ENCODE results near the gene IFNGR2. TPM values are rescaled to one million over a fixed set of nuclear protein-coding genes. Genes with fewer than 3 reads are reported as not detected.
"Not testable (repeated sequence)": the region's sequence is repeated elsewhere in the genome, so short reads cannot be mapped to it uniquely, and the experiment has no call there.

The IFNGR2 gene
- total RNA-seq, 1 experiment from 2014 or later: 87.7 TPM

DNA sequence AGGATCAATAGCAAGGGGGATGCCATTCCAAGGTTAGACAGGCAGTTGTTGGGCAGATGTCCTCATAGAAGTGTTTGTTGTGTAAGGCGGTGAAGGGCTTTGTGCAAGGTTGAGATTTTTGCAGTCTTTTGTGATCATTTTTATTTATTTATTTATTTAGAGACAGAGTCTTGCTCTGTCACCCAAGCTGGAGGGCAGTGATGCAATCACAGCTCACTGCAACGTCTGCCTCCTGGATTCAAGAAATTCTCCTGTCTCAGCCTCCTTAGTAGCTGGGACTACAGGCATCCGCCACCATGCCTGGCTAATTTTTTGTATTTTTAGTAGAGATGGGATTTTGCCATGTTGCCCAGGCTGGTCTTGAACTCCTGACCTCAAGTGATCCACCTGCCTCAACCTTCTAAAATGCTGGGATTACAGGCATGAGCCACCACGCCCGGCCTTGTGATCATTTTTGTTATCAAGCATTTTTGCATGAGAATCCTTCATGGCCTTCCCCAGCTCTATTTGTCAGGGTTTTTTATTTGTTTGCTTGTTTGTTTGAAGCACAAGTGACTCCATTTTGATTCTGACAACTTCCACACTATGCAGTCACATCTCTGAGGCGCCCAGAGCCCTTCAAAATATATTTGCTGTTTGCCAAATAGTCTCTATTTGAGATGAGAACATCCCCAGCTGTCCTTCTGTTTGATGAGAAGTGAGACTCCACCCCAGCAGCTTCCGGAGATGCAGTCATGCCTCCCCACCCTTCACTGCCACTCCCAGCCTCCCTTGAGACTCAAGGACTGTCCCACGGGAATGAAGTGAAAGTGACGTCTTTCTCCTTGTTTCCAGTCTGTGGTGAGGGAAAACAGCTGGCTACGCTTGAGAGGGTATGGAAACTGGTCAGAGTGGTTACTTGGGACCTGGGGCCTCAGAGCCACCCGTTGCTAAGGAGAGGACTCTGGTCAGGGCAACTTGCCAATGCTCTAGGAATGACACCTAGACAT is 38.6 kb downstream of the IFNGR2 start:
- peaks cover 16% of the 10 kb centered on the region for H3K4me1 Mint-ChIP-seq (ENCODE audit: insufficient read depth, unreplicated experiment)
- peak; percentile 92 for DNase-seq (ENCODE audit: unreplicated experiment)
- no peaks in the 10 kb centered on the region for H3K9me3 Mint-ChIP-seq (ENCODE audit: unreplicated experiment)
- BruUV-seq (replicated peaks): no TSS peak
- CTCF ChIA-PET: interaction anchor here (0.6 to 5.9 kb wide), 9 partner anchors 25 to 615 kb away, joined by 3 to 37 read pairs (median 3); no protein-coding TSS in a partner anchor
- TF ChIP-seq, protein P1, sequence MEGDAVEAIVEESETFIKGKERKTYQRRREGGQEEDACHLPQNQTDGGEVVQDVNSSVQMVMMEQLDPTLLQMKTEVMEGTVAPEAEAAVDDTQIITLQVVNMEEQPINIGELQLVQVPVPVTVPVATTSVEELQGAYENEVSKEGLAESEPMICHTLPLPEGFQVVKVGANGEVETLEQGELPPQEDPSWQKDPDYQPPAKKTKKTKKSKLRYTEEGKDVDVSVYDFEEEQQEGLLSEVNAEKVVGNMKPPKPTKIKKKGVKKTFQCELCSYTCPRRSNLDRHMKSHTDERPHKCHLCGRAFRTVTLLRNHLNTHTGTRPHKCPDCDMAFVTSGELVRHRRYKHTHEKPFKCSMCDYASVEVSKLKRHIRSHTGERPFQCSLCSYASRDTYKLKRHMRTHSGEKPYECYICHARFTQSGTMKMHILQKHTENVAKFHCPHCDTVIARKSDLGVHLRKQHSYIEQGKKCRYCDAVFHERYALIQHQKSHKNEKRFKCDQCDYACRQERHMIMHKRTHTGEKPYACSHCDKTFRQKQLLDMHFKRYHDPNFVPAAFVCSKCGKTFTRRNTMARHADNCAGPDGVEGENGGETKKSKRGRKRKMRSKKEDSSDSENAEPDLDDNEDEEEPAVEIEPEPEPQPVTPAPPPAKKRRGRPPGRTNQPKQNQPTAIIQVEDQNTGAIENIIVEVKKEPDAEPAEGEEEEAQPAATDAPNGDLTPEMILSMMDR (IDR thresholded peaks at IDR 0.05; ENCODE audit: unreplicated experiment): no peak
- POLR2A ChIA-PET: interaction anchor here (0.6 to 2.0 kb wide), 13 partner anchors 9 to 244 kb away, joined by 3 to 15 read pairs (median 4); partner anchors contain the start of gene IFNAR1
- H3K4me3 Mint-ChIP-seq (ENCODE audit: unreplicated experiment): peak overlapping the region; percentile 7
- H3K27ac Mint-ChIP-seq (ENCODE audit: low read depth, unreplicated experiment): peak overlapping the region; percentile 85
- H3K27me3 Mint-ChIP-seq (ENCODE audit: insufficient read depth, unreplicated experiment): no peaks in the 10 kb centered on the region
- intact Hi-C loops (cut with micrococcal nuclease): loop anchor here (5.0 to 10.0 kb wide), 2 partner anchors 59 to 447 kb away; no protein-coding TSS in a partner anchor
- H3K36me3 Mint-ChIP-seq (ENCODE audit: insufficient read depth, unreplicated experiment): peaks cover 53% of the 10 kb centered on the region

- CTCF ChIA-PET: interaction anchor here (0.6 to 5.9 kb wide), 2 partner anchors 82 to 633 kb away, joined by 4 to 37 read pairs; no protein-coding TSS in a partner anchor
- H3K9me3 Mint-ChIP-seq (ENCODE audit: unreplicated experiment): no peaks in the 10 kb centered on the region
- H3K36me3 Mint-ChIP-seq (ENCODE audit: insufficient read depth, unreplicated experiment): peaks cover 44% of the 10 kb centered on the region
- H3K4me3 Mint-ChIP-seq (ENCODE audit: unreplicated experiment): no peak overlapping the region
- no peaks in the 10 kb centered on the region for H3K27me3 Mint-ChIP-seq (ENCODE audit: insufficient read depth, unreplicated experiment)
- H3K27ac Mint-ChIP-seq (ENCODE audit: low read depth, unreplicated experiment): peak overlapping the region; percentile 85
- intact Hi-C loops (cut with micrococcal nuclease): loop anchor here (5.0 to 10.0 kb wide), 2 partner anchors 61 to 448 kb away; no protein-coding TSS in a partner anchor
- TF ChIP-seq, protein P1 (IDR thresholded peaks at IDR 0.05; ENCODE audit: unreplicated experiment): no peak
- no TSS peak for BruUV-seq (replicated peaks)
- DNase-seq (ENCODE audit: unreplicated experiment): no peak
- H3K4me1 Mint-ChIP-seq (ENCODE audit: insufficient read depth, unreplicated experiment): peaks cover 16% of the 10 kb centered on the region
- POLR2A ChIA-PET: interaction anchor here (0.8 to 2.0 kb wide), 4 partner anchors 8 to 246 kb away, joined by 3 to 15 read pairs (median 5); no protein-coding TSS in a partner anchor
Measured at GRCh38 chr21:33443194-33443593, 40.0 kb downstream of the IFNGR2 start.

- DNase-seq (ENCODE audit: unreplicated experiment): no peak
- peak overlapping the region; percentile 19 for H3K27ac Mint-ChIP-seq (ENCODE audit: low read depth, unreplicated experiment)
- H3K9me3 Mint-ChIP-seq (ENCODE audit: unreplicated experiment): no peaks in the 10 kb centered on the region
Measured at GRCh38 chr21:33444499-33444898, 41.3 kb downstream of the IFNGR2 start.

DNA sequence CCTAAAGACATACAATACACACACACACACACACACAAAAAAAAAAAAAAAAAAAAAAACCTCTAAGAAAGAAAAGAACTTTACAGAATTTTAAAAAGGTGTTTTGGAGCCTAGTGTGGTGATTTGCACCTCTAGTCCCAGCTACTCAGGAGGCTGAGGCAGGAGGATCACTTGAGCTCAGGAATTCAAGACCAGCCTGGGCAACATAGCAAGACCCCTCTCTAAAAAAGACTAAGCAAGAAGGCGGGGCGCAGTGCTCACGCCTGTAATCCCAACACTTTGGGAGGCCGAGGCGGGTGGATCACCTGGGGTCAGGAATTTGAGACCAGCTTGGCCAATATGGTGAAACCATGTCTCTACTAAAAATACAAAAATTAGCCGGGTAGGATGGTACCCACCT is 43.4 kb downstream of the IFNGR2 start:
- not testable (repeated sequence) for DNase-seq (ENCODE audit: unreplicated experiment); BruUV-seq (replicated peaks); H3K9me3 Mint-ChIP-seq (ENCODE audit: unreplicated experiment); H3K4me3 Mint-ChIP-seq (ENCODE audit: unreplicated experiment); H3K27me3 Mint-ChIP-seq (ENCODE audit: insufficient read depth, unreplicated experiment); H3K27ac Mint-ChIP-seq (ENCODE audit: low read depth, unreplicated experiment)
- intact Hi-C loops (cut with micrococcal nuclease): loop anchor here (10.0 kb wide), 1 partner anchor 452 kb away; no protein-coding TSS in a partner anchor
- H3K36me3 Mint-ChIP-seq (ENCODE audit: insufficient read depth, unreplicated experiment): peaks cover 32% of the 10 kb centered on the region
- CTCF ChIA-PET: interaction anchor here (0.6 to 2.7 kb wide), 7 partner anchors 11 to 453 kb away, joined by 3 to 14 read pairs (median 3); no protein-coding TSS in a partner anchor
- POLR2A ChIA-PET: interaction anchor here (2.8 to 3.6 kb wide), 2 partner anchors 17 to 85 kb away, joined by 12 to 24 read pairs; no protein-coding TSS in a partner anchor
- H3K4me1 Mint-ChIP-seq (ENCODE audit: insufficient read depth, unreplicated experiment): peaks cover 14% of the 10 kb centered on the region

More at GRCh38 chr21:33444499-33444898, 41.3 kb downstream of the IFNGR2 start:
- TF ChIP-seq, protein P1 (IDR thresholded peaks at IDR 0.05; ENCODE audit: unreplicated experiment): no peak
- ChIA-PET CTCF (interaction anchor here (0.5 to 2.7 kb wide), 34 partner anchors 10 to 1976 kb away, joined by 3 to 37 read pairs (median 4); no protein-coding TSS in a partner anchor), POLR2A (interaction anchor here (0.6 to 3.6 kb wide), 14 partner anchors 15 to 248 kb away, joined by 3 to 24 read pairs (median 6); partner anchors contain the start of genes IFNAR1, IFNGR2, IL10RB and SON)
- peaks cover 16% of the 10 kb centered on the region for H3K4me1 Mint-ChIP-seq (ENCODE audit: insufficient read depth, unreplicated experiment)
- no peak overlapping the region for H3K4me3 Mint-ChIP-seq (ENCODE audit: unreplicated experiment)
- no peaks in the 10 kb centered on the region for H3K27me3 Mint-ChIP-seq (ENCODE audit: insufficient read depth, unreplicated experiment)
- intact Hi-C loops (cut with micrococcal nuclease): loop anchor here (5.0 to 10.0 kb wide), 2 partner anchors 62 to 450 kb away; no protein-coding TSS in a partner anchor
- peaks cover 32% of the 10 kb centered on the region for H3K36me3 Mint-ChIP-seq (ENCODE audit: insufficient read depth, unreplicated experiment)
- BruUV-seq (replicated peaks): no TSS peak

Measured in MCF 10A (cell line).